GM21447 (cell line): Measurements from ENCODE around the gene HFM1.
"Not testable (repeated sequence)": the region's sequence is repeated elsewhere in the genome, so short reads cannot be mapped to it uniquely, and the experiment has no call there.

Experiments
- ATAC-seq: cut with Tn5 transposase; IDR thresholded peaks from one replicate; pipeline ENCODE4 v1.9.1; 2021; ENCODE audit not compliant: unreplicated experiment

Gene HFM1

GRCh38 chr1:91381844-91382243, 22.8 kb downstream of the HFM1 start:
- ATAC-seq: no peak

- no peak for ATAC-seq
These were observed 30.6 kb downstream of the HFM1 start for GRCh38 chr1:91374086-91374485.

GRCh38 chr1:91372230-91372629, 32.4 kb downstream of the HFM1 start:
- ATAC-seq: not testable (repeated sequence)

- no peak for ATAC-seq
These were observed 55.1 kb downstream of the HFM1 start for GRCh38 chr1:91349524-91349923.

GRCh38 chr1:91346824-91347223, 57.8 kb downstream of the HFM1 start:
- ATAC-seq: no peak

GRCh38 chr1:91345395-91346005, 59.1 kb downstream of the HFM1 start:
- ATAC-seq: no peak

- no peak for ATAC-seq
These were observed 66.1 kb downstream of the HFM1 start for GRCh38 chr1:91338501-91338900.

- ATAC-seq: no peak
These were observed 69.0 kb downstream of the HFM1 start for GRCh38 chr1:91335603-91336002.

GRCh38 chr1:91334856-91335255, 69.8 kb downstream of the HFM1 start:
- no peak for ATAC-seq

GRCh38 chr1:91325456-91325855, 79.2 kb downstream of the HFM1 start:
- ATAC-seq: no peak

- ATAC-seq: no peak
These were observed 90.0 kb downstream of the HFM1 start for GRCh38 chr1:91314643-91315042.

- no peak for ATAC-seq
These were observed 93.0 kb downstream of the HFM1 start for GRCh38 chr1:91311672-91312071.

- ATAC-seq: no peak
These were observed 96.1 kb downstream of the HFM1 start for GRCh38 chr1:91308544-91308943.

- no peak for ATAC-seq
These were observed 96.7 kb downstream of the HFM1 start for GRCh38 chr1:91307784-91308409.

GRCh38 chr1:91303165-91303564, 101.5 kb downstream of the HFM1 start:
- no peak for ATAC-seq

- ATAC-seq: not testable (repeated sequence)
These were observed 115.6 kb downstream of the HFM1 start for GRCh38 chr1:91288843-91289553.

- not testable (repeated sequence) for ATAC-seq
These were observed 117.7 kb downstream of the HFM1 start for GRCh38 chr1:91286962-91287317.

GRCh38 chr1:91286259-91286961, 118.2 kb downstream of the HFM1 start:
- ATAC-seq: not testable (repeated sequence)

GRCh38 chr1:91283421-91283726, 121.3 kb downstream of the HFM1 start:
- ATAC-seq: no peak

- no peak for ATAC-seq
These were observed 121.8 kb downstream of the HFM1 start for GRCh38 chr1:91282695-91283420.

- no peak for ATAC-seq
These were observed 122.9 kb downstream of the HFM1 start for GRCh38 chr1:91281782-91282181.
